HFF-Myc (cell line): ENCODE measurements around the gene UBTD1.

Experiments
- DNase-seq: peaks from one replicate; pipeline ENCODE4 v3.0.0-alpha.2; 2011; ENCODE audit warnings: low read depth; ENCODE audit errors: extremely low read depth
- H3K4me3 ChIP-seq: replicated peaks from 2 replicates; pipeline ENCODE4 v1.5.1; 2011; ENCODE audit warnings: low read depth, mild to moderate bottlenecking, control low read depth, low read length
- TF ChIP-seq, protein P1 (sequence below): IDR thresholded peaks from 2 replicates; pipeline ENCODE4 v1.5.1; 2012; ENCODE audit warnings: mild to moderate bottlenecking, low read depth, low read length, control low read depth; ENCODE audit errors: missing control alignments

The UBTD1 gene

DNA sequence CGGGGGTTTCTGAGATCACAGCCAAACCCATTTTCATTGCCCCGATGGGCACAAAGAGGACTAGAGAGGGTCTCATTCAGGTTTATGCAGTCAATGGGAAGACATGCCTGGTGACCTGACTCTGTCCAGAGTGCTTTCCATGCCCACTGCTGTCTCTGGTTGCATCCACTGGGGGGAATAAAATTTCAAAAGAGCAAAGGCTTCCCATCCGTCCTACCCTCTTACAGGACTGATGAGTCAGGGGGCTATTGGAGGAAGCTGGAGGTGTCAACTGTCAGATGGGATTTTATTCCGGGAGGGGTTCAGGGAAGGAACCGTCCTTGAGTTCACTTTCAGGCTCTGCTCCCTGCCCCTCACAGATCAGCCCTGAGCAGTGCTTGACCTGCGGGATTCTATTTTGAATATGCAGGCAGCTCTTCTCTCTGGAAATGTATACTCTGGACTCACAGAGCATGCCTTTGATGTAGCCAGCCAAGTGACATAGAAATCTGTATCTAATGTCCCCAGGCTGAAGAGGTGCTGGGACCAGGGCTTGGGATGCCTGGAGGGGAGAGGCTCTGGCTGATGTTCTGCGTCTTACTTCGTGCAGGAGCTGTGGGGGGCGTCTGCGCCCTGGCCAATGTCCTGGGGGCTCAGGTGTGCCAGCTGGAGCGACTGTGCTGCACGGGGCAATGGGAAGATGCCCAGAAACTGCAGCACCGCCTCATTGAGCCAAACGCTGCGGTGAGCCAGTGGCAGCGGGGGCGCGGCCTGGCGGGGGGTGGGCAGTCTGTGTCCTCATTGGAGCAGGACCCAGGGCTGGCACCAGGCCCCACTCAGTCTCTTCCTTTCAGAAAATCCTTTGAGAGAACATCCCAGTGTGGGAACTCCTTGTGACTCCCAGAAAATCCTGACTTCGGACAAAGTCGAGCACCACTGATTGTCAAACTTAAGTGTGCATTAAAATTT, 102.8 kb downstream of the UBTD1 start:
- no peak overlapping the region for H3K4me3 ChIP-seq
- no peak for DNase-seq
- TF ChIP-seq, protein P1, sequence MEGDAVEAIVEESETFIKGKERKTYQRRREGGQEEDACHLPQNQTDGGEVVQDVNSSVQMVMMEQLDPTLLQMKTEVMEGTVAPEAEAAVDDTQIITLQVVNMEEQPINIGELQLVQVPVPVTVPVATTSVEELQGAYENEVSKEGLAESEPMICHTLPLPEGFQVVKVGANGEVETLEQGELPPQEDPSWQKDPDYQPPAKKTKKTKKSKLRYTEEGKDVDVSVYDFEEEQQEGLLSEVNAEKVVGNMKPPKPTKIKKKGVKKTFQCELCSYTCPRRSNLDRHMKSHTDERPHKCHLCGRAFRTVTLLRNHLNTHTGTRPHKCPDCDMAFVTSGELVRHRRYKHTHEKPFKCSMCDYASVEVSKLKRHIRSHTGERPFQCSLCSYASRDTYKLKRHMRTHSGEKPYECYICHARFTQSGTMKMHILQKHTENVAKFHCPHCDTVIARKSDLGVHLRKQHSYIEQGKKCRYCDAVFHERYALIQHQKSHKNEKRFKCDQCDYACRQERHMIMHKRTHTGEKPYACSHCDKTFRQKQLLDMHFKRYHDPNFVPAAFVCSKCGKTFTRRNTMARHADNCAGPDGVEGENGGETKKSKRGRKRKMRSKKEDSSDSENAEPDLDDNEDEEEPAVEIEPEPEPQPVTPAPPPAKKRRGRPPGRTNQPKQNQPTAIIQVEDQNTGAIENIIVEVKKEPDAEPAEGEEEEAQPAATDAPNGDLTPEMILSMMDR = no peak

DNA sequence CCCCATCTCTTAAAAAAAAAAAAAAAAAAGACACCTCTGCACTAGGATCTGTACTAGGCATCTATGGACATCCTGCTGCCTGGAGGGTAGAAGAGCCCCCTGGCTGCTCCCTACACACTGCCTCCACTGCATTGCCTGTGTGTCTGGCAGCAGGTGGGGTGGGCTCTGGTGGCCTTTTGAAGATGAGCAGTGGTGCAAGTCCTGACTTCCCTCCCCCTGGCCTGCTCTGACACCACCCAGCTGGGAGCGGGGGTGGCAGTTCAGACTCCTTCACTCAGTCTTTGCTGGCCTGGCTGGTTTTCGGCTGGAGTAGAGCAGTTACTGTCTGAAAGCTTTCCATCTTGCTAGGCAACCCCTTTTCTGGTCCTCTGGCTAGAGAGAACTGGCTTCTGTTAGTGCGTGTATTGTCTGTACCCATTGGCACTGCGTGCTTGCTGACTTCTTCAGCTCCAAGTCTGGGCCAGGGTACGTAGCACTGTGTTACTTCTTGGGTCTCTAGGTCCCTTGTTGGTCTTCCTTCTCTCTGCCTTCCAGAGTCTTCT, 108.4 kb downstream of the UBTD1 start:
- no peak for DNase-seq
- H3K4me3 ChIP-seq = no peak overlapping the region
- TF ChIP-seq, protein P1 = no peak

DNA sequence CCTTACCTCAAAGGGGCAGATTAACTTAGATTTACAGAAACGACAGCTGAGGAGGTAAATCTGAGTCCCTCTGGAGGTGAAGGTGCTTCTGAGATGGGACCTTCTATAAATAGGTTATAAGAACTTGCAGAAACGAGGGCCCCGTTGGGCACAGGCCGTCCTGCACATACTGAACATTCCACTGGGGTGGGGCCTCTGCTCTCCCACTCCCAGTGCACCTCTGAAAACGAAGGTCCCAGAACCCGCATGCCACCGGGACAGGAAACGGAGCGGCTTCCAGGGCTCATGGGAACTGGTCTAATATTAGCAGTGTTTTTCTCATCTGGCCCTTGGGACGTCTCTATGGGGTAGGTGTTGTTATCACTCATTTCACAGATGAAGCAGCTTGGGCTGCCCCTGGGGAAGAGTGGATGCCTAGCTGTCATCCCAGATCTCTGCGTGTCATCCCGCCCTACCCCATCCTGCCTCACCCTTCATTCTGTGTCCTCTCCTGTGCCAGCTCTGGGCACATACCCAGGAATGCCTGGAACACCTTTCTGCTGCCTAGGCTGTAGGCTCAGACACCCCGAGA, 110.4 kb downstream of the UBTD1 start:
- DNase-seq = no peak

DNA sequence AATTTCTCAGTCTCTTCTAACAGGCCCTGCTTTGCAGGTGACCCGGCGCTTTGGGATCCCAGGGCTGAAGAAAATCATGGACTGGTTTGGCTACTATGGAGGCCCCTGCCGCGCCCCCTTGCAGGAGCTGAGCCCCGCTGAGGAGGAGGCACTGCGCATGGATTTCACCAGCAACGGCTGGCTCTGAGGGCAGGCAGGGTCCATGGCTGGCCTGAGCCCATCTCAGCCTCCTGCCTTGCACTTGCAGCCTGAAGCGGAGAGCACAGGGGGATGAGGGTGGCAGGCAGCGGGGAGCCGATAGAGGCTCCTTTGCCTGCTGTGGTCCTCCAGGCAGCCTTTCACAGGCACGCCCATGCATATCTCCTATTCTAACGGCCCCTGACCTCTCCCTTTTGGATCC, 112.7 kb downstream of the UBTD1 start:
- TF ChIP-seq, protein P1 = no peak
- no peak for DNase-seq
- no peak overlapping the region for H3K4me3 ChIP-seq

More for the DNA sequence above, 110.4 kb downstream of the UBTD1 start:
- TF ChIP-seq, protein P1 = no peak
- no peak overlapping the region for H3K4me3 ChIP-seq

DNA sequence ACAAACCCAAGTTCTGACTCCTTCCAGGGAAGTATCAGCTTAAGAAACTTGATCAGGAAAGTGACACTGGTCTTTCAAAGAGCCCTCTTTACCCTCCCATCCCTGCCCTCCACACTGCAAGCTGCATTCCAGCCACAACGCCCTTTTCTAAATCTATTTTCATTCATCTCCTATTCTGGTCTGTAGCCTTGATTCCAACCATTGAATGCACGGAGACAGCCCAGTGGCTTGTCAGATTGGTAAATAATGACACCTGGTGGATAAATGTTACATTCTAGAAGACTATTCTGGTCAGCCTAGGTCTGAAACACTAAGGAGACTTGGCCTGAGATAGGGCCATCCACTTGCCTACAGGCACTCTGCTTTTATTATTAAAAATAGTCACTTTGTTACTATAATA, 113.7 kb downstream of the UBTD1 start:
- peak; percentile 14 for DNase-seq
- H3K4me3 ChIP-seq = no peak overlapping the region
- TF ChIP-seq, protein P1 = no peak

DNA sequence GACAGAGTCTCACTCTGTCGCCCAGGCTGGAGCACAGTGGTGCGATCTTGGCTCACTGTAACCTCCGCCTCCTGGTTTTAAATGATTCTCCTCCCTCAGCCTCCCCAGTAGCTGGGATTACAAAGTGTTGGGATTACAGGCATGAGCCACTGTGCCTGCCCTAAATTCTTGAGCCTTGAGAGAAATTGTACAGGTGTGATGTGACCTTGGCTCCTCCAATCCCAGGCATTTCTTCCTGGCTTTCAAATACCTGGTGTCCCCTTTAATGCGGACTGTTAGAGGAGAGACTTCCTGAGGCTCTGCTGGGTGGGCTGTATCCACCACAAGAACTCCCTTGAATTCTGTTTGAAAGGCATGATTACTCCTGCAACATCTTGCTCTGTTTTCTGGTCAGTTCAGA, 119.6 kb downstream of the UBTD1 start:
- DNase-seq = no peak
- no peak overlapping the region for H3K4me3 ChIP-seq
- TF ChIP-seq, protein P1 = no peak
